HG02973 (cell line): ENCODE measurements around the gene BICRAL.
"Not testable (repeated sequence)": the region's sequence is repeated elsewhere in the genome, so short reads cannot be mapped to it uniquely, and the experiment has no call there.

Experiments
- ATAC-seq: cut with Tn5 transposase; IDR thresholded peaks from one replicate; pipeline ENCODE4 v1.9.1; 2021; ENCODE audit warnings: moderate library complexity; ENCODE audit not compliant: unreplicated experiment

Gene BICRAL

DNA sequence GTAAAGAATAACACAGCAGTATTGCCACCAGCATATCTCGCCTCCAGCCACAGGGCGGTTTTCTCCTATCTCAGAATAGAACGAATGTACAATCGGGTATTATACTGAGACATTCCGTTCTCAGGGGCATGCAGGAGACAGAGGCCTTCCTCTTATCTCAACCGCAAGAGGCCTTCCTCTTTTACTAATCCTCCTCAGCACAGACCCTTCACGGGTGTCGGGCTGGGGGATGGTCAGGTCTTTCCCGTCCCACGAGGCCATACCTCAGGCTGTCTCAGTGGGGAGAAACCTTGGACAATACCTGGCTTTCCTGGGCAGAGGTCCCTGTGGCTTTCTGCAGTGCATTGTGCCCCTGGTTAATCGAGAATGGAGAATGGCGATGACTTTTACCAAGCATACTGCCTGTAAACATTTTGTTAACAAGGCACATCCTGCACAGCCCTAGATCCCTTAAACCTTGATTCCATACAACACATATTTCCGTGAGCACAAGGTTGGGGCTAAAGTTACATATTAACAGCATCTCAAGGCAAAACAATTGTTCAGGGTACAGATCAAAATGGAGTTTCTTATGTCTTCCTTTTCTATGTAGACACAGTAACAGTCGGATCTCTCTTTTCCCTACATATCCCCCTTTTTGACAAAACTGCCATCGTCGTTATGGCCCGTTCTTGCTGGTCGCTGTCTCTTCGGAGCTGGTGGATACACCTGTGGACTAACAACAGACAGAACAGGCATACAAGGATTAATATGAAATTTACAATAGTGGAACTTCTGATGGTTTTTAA is 112.4 kb downstream of the BICRAL start:
- ATAC-seq: not testable (repeated sequence)

GRCh38 chr6:42896178-42896719 is 114.4 kb downstream of the BICRAL start:
- ATAC-seq: no peak

DNA sequence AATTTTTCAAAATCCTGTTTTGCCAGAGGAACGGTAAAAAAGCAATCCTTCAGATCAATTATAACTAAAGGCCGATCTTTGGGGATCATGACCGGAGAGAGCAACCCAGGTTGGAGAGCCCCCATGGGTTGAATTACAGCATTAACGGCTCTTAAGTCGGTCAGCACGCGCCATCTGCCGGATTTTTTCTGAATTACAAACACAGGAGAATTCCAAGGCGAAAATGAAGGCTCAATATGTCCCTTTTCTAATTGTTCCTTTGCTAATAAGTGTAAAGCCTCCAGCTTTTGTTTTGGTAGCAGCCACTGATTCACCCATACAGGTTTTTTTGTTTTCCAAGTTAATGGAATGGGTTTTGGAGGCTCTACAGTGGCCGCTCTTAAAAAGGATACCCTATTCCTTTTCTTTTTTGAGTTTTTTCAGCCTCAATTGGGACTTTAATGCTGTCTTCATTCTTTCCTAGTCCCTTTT is 117.1 kb downstream of the BICRAL start:
- no peak for ATAC-seq

GRCh38 chr6:42899871-42900270 is 118.0 kb downstream of the BICRAL start:
- no peak for ATAC-seq

GRCh38 chr6:42901538-42901957 is 119.7 kb downstream of the BICRAL start:
- ATAC-seq: no peak

GRCh38 chr6:42902429-42903263 is 120.8 kb downstream of the BICRAL start:
- ATAC-seq: not testable (repeated sequence)

DNA sequence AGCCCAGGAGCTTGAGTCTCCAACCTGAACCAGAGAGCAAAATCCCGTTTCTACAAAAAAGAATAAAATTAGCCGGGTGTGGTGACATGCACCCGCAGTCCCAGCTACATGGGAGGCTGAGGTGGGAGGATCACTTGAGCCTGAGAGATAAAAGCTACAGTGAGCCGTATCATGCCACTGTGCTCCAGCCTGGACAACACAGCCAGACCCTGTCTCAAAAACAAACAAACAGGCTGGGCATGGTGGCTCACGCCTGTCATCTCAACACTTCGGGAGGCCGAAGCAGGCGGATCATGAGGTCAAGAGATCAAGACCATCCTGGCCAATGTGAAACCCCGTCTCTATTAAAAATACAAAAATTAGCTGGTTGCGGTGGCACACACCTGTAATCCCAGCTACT is 122.6 kb downstream of the BICRAL start:
- no peak for ATAC-seq

DNA sequence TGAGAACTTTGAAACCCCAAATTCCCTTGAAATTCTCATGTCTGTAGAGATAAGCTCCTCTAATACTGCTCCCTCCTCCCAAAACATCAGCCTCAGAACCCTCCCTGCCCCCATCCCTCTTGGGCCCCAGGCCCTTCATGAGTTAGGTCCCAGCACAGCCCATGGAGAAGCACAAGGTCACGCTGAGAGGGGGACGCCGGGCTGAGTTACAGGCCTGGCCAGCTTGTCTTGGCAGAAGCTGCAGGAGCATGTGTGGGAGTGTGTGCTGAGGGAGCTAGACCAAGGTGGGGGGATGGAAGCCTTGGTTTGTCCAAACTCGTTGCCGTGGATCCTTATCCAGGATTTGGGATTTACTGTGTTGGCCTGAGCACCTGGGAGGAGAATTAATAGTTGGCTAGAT is 125.5 kb downstream of the BICRAL start:
- no peak for ATAC-seq

DNA sequence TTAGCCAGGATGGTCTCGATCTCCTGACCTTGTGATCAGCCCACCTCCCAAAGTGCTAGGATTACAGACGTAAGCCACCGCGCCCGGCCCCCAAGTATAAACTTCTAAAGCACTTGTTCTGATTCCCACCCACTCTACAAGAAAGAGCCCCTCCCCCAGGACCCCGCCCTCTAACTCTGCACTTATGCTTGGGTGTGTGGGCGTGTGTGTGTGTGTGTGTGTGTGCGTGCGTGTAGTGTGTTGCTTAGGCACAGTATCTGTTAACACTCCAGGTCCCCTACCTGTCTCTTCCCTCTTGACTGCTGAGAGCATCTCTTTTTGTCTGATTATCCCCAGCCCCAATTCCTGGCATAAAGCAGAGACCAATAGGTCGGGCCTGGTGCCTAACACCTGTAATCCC is 128.0 kb downstream of the BICRAL start:
- ATAC-seq: no peak

- ATAC-seq: no peak
These were observed 129.5 kb downstream of the BICRAL start for GRCh38 chr6:42911171-42912021.

GRCh38 chr6:42914546-42914945 is 132.7 kb downstream of the BICRAL start:
- no peak for ATAC-seq

- ATAC-seq: no peak
These were observed 133.9 kb downstream of the BICRAL start, which contains the start of gene PTCRA for GRCh38 chr6:42915732-42916131. Gene PTCRA (plus strand): TSS chr6:42916053. CDS start chr6:42916070, 17 bp downstream.

- no peak for ATAC-seq
These were observed 134.4 kb downstream of the BICRAL start for GRCh38 chr6:42916288-42916687.
